NCI-H1930 (cell line): ENCODE results near the gene LYL1.
A peak's percentile ranks its signal among the peaks of the same experiment; 100 is the strongest.

Experiments
- DNase-seq, 2 experiments: peaks; one replicate each; lab custom pipeline; 2025; lab: John Stamatoyannopoulos, UW

Gene LYL1

DNA sequence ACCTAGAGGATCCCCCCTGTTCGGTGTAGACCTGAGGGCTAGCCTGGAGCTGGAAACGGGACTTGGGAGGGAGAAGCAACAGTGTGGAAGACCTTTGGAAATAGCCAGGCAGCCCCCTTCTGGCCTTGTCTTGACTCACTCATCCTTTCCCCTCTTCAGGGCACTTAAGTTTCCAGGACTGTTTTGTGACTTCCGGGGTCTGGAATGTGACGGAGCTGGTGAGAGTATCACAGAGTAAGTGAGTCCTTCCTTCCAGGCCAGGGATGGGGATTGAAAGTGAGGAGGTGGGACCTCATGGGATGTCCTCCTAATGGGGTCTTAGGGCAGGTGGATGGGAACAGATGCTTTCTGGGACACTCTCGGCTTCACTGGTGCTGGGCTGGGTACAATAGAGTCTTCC lies 29.4 kb downstream of the LYL1 start:
- no peak for DNase-seq

DNA sequence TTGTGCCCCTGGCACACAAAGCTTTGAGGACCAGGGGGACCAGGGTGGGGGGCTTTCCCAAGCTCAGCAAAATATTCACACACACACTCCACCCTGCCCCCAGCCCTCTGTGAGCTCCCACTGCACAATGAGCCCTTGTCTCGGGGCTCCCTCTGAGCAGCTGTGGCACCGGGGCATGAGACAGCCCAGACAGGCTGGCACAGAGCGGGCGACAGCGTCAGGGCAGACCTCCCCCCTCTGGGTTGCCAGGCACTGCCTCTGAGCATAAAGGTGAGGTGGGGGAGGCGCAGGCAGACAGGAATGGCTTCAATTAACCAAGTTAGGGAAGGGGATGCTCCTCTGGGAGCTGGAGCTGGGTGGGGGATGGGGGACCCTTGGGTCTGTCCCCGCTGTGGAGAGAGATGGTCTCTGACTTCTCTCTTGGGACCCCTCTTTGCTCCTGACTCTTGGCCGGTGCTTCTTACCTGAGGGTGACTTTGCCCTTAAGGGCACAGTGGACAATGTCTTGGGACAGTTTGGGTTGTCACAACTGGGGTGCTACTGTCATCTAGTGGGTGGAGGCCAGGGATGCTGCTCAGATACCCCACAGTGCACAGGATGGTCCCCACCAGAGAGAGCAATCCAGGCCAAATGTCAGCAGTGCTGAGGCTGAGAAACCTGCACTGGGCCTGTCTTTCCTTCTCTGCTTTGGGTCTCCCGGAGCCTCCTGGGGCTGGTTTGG lies 30.3 kb downstream of the LYL1 start:
- no peak for DNase-seq

DNA sequence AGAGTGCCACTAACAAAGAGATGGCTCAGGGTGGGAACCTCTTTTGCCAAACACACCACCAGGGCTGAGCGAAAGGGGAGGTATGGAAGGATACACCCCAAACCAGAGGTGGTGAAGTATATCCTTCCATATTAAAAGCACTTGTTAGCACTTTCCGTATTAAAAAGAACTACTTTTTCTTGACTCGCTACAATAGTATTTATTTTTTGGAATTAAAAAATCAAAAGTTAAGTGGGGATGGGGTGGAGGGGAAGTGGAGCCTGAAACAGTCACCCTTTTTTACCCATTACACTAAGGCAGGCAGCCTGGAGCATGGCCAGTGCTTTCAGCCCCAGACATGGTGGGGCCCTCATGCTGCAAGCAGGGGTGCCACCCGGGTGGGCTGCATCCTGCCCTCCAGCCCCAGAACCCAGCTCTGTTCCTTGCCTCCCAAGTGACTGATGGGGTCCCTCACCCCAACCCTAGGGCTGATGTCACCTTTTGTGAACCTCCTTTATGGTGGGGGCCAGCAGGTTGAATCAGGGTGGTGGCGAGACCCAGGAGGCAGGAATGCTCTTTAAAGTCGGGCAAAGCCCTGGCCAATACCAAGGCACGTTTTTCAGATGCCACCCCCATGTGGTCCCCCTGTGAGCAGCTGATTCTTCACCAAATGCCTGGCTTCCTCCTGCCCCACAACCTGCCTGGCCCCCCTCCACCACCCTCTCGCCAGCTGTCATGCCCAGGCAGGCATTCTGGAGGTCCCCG lies 31.0 kb downstream of the LYL1 start:
- no peak for DNase-seq

DNA sequence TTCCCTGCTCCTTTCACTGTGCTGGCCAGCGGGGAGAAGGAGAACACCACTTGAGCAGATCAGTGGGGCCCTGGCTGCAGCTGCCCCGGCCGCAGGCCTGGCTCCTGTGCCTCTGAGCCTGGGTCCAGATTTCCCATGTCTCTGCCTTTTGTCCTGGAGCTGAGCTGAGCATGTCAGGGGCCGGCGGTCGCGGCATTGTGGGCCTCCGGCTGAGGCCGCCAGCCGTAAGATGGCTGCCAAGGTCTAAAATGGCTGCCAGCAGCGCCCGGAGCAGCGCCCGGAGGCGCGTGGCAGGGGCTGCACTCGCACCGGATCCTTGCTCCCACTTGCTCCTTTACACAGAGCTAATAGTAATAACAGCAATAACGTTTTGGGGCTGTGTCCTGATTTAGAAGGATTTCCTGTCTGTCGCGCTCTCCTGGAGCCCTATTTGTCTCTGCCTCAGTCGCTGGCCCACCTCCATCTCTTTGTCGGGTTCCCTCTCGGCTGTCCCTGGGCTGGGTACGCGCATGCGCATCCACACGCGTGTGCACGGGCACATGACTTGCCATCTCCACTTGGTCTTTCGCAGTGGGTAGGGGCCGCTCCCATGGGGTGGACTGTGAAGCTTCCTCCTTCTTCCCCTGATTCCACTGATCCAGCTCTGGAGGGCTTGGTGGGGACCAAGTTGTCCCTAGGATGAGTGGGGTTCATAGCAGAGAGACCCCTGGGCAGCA lies 32.1 kb downstream of the LYL1 start:
- no peak for DNase-seq

GRCh38 chr19:13069415-13070359 lies 33.0 kb downstream of the LYL1 start:
- DNase-seq, result no peak

- no peak for DNase-seq
Measured at GRCh38 chr19:13068085-13068846, 34.4 kb downstream of the LYL1 start.

DNA sequence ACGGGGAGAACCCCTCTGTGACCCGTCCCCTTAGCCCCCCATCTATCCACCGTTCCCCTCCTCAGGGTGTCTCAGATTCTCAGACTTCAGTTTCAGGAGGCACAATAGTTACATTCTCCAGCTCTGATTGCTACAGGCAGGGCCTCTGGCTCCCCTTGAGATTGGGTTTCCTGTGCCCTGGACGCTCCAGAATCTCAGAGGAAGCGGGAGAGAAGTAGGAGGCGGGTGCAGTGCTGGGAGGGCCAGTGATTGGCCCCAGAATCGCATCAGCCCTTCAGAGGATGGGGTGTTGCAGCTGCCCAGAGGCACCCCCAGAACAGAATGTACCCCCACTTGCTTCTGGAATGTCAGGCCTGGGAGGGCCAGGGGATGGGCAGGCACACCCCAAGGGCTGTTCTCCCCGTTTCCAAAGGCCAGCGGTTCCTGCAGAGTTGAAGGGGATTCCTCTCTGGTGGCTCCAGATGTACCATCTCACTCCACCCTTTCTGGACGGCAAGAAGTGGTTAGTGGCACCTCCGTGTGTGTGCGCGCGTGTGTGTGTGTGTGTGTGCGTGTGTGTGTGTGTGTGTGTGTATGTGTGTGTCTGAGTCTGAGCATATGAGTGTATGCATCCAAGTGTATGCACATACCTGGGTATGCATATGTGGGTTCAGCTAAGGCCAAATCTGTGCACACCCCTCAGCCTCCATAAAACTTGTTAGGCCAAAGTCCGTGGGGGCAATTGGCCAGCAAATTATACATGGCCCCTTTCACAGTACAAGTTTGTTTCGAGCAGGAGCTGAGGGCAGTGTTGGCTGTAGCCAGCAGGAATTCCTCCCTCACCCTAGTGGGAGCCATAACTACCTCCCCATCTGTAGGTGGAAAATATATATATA lies 35.5 kb downstream of the LYL1 start:
- DNase-seq, result no peak

- no peak for DNase-seq
Measured at GRCh38 chr19:13066226-13066625, 36.4 kb downstream of the LYL1 start.

DNA sequence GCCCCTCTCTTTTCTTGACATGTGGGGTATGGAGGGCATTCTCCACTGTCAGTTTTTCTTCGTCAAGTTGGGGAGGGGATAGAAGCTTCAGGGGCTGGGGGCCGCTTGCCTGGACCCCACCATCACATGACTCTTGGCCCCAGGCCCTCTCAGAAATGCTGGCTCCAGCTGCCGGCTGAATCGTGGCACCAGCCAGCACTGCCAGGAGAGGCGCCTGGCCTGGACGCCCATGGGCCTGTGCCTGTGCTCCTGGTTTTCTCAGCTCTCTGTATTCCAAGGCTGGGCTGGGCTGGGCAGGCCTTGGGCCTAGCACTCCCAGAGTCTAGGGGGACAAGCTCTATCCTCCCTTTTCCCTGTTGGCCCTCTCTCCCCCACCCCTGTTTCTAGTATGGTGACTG lies 38.6 kb downstream of the LYL1 start:
- no peak for DNase-seq

DNA sequence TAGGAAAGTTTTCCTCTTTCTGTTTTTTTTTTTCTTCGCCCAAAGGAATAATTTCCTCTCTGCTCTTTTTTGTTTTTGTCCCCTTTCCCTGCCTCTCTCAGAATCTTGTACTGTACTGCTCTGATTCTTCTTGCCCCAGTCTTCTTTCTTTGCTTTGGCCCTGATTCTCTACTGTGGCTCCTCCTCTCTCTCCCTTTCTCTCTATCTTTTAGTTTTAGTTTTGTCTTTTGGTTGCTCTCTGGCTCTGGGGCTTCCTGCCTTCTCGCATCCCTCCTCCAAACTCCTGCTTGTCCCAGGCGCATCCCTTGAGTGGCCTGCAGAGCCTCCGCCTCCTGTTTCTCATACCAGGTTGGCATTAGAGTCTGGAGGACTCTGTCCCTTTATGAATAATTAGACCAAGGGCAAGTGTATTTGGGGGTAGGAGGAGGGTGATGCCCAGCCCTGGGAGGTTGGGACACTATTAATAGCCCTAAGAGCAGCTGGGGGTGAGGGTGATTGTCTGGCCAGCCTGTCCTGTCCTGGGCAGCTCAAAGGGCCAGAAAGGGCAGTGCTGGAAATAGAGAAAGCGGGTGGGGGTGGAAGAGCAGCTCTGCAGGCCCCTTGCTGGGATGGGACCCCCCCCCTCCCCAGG lies 39.1 kb downstream of the LYL1 start:
- no peak for DNase-seq

DNA sequence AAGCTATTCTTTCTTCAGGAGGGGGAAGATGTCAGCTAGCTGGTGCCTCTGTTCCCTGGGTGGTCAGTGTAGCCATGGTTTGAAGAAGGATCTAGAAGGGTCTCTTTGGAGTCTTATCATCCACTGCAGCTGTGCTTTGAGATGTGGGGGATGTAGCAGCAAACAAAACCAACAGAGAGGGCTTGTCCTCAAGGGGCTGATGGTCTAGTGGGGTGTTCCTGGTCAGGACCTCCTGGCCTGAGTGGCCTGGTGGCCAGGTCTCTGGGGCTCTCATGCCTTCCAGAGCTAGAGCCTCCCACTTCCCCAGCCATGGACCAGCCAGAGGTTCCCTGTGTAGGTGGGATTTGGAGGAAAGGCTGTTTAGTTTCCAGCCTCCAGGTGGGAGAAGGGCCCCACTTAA lies 40.3 kb downstream of the LYL1 start:
- no peak for DNase-seq

- peak; percentile 48 to 75 for DNase-seq
Measured at GRCh38 chr19:13060964-13061927, 41.4 kb downstream of the LYL1 start.

- no peak for DNase-seq
Measured at GRCh38 chr19:13060233-13060963, 42.3 kb downstream of the LYL1 start.

GRCh38 chr19:13058951-13059660 lies 43.6 kb downstream of the LYL1 start:
- no peak for DNase-seq

DNA sequence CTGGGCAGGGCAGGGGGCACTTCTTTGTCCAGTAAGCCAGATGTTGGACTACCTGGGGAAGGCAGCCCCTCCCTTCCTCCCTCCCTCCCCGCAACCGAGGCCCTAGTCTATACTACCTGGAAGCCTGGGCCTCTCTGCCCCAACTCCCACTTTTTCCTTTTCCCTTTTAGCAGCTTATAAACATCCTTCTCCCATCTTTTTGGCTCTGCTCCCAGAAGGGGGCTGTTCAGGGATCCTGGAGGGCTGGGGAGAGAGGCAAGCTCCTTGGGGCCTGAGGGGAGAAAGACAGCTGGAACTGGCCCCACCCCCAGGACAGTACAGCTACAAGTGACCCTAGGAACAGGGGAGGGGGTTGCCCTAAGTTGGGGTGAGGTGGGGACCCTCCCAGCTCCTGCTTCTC lies 44.9 kb downstream of the LYL1 start:
- DNase-seq, result no peak

GRCh38 chr19:13057147-13057572 lies 45.5 kb downstream of the LYL1 start:
- DNase-seq, result no peak

DNA sequence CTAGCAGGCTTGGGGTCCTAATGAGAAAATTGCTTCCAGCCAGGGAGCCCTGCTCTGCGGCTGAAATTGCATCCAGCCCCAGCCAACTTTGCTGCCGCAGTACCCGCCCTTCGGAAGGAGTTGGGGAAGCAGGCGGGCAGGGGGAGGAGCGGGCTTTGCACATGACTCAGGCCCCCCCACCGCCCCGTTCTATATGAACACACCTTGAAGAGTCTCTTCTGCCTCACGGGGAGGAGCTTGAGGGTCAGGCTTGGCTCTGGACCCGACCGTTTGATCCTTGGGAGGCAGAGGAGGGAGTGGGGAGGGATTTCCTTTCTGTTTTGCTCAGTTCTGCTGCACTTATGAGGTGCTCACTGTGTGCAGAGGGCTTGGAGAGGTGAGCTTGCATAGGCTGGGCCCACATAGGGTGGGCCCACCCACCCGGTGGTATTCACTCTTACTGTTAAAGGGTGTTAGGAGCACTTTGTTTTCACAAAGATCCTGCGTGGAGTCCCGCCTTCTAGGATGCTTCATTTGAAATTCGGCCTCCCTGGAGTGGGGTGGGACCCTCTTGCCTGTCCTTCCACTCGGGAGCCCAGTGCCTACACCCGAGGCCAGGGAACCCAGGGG lies 46.5 kb downstream of the LYL1 start:
- DNase-seq, result no peak
